GM12865 (cell line): Measurements from ENCODE around the gene NUDT5.

ENCODE experiments used
- DNase-seq: peaks from one replicate; pipeline ENCODE4 v3.0.0; 2010; ENCODE audit warnings: low read depth
- H3K4me3 ChIP-seq: 2 replicates; pipeline ENCODE4 v1.5.1; 2011; ENCODE audit warnings: mild to moderate bottlenecking, low read depth, low read length, control low read depth
- TF ChIP-seq, protein P1 (sequence below): IDR thresholded peaks from 2 replicates; pipeline ENCODE4 v1.5.1; 2011; ENCODE audit warnings: low read length, control low read depth, low read depth, inconsistent platforms; ENCODE audit not compliant: insufficient read depth; ENCODE audit errors: missing control alignments

NUDT5 gene

DNA sequence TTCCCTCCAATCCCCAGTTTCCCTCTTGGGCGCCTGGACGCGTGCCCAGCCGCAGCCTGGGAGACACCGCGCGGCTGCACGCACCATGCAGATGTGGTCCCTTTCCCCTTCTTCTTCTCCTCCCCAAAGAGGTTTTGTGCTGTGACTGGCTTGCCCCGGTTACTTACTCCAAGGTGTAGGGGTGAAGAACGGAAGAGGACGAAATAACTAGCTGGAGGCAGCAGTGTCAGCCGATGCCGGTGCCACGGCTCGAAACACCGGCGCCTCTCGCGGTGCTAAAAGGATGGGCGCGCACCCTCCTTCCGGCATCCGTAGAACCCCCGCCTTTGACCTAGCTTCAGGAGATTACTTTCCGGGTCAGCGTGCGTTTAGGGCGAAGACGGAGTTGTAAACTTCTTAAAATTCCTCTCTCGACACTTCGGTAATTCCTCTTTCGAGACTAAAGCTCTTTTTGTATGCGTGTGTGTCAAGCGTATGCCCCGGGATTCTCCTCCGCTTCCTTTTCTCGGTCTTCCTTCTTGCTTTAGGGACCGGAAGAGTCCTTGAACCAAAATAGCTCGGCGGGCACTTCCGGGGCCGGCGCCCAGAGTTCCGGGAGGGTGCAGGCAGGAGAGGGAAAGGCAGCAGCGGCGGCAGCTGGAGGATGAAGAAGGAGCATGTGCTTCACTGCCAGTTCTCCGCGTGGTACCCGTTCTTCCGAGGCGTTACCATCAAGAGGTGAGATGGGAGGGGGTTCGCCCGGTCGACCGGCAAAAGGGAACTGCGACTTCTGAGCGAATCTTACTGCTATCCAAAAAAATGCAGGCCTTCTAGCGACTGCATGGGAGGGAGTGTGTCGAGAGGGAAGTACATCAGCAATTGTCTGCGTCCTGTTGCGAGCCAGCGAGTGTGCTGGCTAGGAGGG lies at the start of gene NUDT5, which contains the start of gene CDC123:
NUDT5 (minus strand) TSS at position 289 of the 904 bp plus-strand sequence. CDS start 9,600 bp downstream, outside the sequence.
CDC123 (plus strand) TSS at position 586 of the 904 bp plus-strand sequence; CDS start at position 644, 58 bp downstream.
- TF ChIP-seq, protein P1, sequence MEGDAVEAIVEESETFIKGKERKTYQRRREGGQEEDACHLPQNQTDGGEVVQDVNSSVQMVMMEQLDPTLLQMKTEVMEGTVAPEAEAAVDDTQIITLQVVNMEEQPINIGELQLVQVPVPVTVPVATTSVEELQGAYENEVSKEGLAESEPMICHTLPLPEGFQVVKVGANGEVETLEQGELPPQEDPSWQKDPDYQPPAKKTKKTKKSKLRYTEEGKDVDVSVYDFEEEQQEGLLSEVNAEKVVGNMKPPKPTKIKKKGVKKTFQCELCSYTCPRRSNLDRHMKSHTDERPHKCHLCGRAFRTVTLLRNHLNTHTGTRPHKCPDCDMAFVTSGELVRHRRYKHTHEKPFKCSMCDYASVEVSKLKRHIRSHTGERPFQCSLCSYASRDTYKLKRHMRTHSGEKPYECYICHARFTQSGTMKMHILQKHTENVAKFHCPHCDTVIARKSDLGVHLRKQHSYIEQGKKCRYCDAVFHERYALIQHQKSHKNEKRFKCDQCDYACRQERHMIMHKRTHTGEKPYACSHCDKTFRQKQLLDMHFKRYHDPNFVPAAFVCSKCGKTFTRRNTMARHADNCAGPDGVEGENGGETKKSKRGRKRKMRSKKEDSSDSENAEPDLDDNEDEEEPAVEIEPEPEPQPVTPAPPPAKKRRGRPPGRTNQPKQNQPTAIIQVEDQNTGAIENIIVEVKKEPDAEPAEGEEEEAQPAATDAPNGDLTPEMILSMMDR: no peak
- H3K4me3 ChIP-seq: peak within 1 kb of the TSS; percentile 68
- peak; percentile 92 for DNase-seq

DNA sequence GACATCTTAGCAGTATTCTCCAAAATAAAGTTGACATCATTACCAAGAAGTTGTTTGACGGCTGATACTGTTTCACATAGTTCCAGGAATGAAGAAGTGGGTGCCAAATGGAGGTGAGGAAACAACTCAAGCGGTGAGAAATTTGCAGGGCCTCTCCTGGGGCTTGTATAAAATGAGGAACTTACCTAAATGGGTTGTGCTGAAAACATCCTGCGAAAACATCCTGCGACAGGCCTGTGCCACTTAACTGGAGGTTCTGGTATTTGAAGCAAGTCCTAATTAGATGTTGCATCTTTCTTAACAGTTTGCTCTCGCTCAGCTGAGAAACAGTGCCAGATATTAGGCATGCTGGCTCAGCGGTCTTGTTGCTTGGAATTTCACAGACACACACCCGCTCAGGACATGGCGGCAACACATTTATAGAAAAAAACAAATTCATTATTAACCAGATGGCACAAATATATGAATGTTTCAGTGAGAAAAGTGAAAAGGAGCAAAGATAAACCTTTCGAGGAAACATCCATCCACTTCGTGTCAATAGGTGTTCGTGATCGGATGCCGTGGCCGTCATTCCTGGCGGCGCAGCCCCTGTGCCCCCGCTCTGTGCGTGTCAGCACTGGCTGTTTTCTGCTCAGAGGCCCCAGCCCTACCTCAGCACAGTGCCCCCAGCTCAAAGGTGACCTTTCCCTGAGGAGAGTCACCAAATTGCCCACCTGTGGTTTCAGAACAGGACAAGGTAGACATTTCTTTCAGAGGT lies 48.4 kb upstream of the NUDT5 start:
- peak; percentile 49 for DNase-seq
- no peak overlapping the region for H3K4me3 ChIP-seq
- TF ChIP-seq, protein P1: no peak

DNA sequence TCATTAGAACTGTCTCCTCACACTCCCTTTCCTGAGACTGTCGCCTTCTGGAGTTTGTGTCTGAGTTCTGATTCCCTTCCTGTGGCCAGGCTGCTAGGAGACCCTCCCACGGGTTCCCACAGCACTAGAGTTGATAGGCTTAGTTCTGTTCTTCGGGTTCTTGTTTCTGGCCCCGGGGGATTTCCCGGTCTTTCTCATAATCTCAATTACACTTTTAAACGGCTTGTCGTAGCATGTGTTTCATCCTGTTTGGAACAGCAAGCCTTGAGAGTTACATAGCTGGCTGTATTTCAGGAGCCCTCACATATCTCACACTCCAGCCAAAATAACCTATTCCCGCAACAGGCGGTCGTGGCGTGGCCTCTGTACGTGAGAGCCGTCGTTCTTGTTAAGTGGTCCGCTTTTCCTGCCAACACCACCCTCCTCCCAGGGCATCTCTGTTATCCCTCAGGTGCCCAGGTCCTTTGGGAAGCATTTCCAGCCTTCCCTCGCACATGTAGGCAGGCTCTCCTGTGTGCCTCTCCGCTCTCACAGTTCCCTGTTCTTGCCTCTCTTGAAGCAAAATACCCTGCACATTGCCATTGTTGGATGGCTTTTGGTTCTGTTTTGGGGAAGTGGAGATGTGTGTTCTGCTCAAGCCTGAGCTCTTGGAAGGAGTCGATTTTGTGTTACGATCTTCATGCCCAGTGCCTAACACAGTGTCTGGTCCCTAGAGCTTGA lies 46.3 kb upstream of the NUDT5 start:
- peak; percentile 53 for DNase-seq
- TF ChIP-seq, protein P1: no peak

DNA sequence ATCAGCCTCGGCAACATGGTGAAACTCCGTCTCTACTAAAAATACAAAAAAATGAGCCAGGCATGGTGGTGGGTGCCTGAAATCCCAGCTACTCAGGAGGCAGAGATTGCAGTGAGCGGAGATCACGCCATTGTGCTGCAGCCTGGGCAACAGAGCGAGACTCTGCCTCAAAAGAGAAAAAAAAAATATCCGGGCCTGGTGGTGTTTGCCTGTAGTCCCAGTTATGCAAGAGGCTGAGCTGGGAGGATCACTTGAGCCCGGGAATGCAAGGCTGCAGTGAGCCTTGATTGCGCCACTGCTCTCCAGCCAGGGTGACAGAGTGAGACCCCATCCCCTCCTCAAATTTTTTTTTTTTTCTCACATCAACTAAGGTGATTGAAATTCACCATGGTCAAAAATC lies 43.1 kb upstream of the NUDT5 start:
- no peak overlapping the region for H3K4me3 ChIP-seq
- TF ChIP-seq, protein P1: no peak
- no peak for DNase-seq

More for the DNA sequence above, 46.3 kb upstream of the NUDT5 start:
- no peak overlapping the region for H3K4me3 ChIP-seq

DNA sequence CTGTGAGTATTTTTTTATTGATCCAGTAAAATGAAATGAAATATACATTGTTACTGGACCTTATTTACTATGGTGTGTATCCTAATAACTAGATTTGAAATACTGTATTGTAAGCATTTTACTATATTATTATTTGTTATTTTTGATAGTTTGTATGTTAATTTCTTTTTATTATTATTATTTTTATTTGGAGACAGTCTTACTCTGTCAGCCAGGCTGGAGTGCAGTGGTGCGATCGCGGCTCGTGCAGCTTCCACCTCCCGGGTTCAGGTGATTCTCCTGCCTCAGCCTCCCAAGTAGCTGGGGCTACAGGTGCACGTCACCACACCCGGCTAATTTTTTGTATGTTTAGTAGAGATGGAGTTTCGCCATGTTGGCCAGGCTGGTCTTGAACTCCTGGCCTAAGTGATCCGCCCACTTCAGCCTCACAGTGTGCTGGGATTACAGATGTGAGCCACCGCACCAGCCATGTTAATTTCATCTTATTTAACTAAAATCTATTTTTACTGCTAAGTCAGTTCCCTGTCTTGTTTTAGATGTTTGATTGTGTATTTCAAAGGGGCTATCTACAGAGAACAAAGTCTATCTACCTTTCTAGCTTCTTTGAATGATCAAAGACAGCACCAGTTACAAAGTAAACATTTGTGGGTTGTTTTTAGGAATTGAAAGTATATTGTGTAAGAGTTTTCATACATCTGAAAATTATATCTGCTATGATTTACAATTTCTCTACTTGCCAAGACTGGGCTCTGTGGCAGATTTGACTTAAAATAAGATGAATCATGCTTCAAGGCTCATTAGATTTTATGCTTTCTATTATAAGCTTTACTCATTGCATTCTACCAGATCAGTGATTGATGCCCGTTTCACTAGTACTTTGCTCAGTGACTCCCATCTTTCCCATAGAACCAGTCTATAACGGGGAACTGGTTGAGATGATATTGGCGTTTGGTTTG lies 41.9 kb upstream of the NUDT5 start:
- TF ChIP-seq, protein P1: no peak
- H3K4me3 ChIP-seq: no peak overlapping the region
- no peak for DNase-seq
